Glutamatergic neuron (in vitro differentiated cells): Measurements from ENCODE around the gene ASB4. TPM values are rescaled to one million over a fixed set of nuclear protein-coding genes. Genes with fewer than 3 reads are reported as not detected.

Experiments
- DNase-seq: peaks from one replicate; pipeline ENCODE4 v3.0.0; 2022
- H3K27ac Mint-ChIP-seq: one replicate; pipeline ENCODE4 v1.8.0; 2020; ENCODE audit warnings: mild to moderate bottlenecking, mixed read lengths, inconsistent platforms; ENCODE audit not compliant: unreplicated experiment
- H3K27me3 Mint-ChIP-seq: one replicate; pipeline ENCODE4 v1.8.0; 2020; ENCODE audit warnings: mild to moderate bottlenecking, moderate library complexity, mixed read lengths, inconsistent platforms; ENCODE audit not compliant: unreplicated experiment
- H3K36me3 Mint-ChIP-seq: one replicate; pipeline ENCODE4 v1.8.0; 2020; ENCODE audit warnings: mild to moderate bottlenecking, mixed read lengths, inconsistent platforms; ENCODE audit not compliant: unreplicated experiment
- H3K4me1 Mint-ChIP-seq: one replicate; pipeline ENCODE4 v1.8.0; 2020; ENCODE audit warnings: mild to moderate bottlenecking, low read depth, mixed read lengths, inconsistent platforms; ENCODE audit not compliant: unreplicated experiment
- H3K4me3 Mint-ChIP-seq: one replicate; pipeline ENCODE4 v1.8.0; 2020; ENCODE audit warnings: mild to moderate bottlenecking, mixed read lengths, inconsistent platforms; ENCODE audit not compliant: unreplicated experiment
- H3K9me3 Mint-ChIP-seq: one replicate; pipeline ENCODE4 v1.8.0; 2020; ENCODE audit warnings: mild to moderate bottlenecking, moderate library complexity, mixed read lengths, inconsistent platforms; ENCODE audit not compliant: unreplicated experiment
- total RNA-seq: library from RNA; stranded (reverse); fragmentation: NEBNext Ultra II Directional; extraction: Animal tissue kit (Norgen Biotek cat#: 25700); gene quantifications from one replicate; pipeline ENCODE4 v1.2.1, GENCODE V29; 2021; ENCODE audit not compliant: unreplicated experiment
- TF ChIP-seq, protein P1 (sequence below): fragments of 200-600 bp; sonication (generic); IDR thresholded peaks from one replicate; pipeline ENCODE4 v1.5.0; 2021; ENCODE audit not compliant: partially characterized antibody, unreplicated experiment

Gene ASB4
- total RNA-seq, 1 donor from 2014 or later, result not detected

DNA sequence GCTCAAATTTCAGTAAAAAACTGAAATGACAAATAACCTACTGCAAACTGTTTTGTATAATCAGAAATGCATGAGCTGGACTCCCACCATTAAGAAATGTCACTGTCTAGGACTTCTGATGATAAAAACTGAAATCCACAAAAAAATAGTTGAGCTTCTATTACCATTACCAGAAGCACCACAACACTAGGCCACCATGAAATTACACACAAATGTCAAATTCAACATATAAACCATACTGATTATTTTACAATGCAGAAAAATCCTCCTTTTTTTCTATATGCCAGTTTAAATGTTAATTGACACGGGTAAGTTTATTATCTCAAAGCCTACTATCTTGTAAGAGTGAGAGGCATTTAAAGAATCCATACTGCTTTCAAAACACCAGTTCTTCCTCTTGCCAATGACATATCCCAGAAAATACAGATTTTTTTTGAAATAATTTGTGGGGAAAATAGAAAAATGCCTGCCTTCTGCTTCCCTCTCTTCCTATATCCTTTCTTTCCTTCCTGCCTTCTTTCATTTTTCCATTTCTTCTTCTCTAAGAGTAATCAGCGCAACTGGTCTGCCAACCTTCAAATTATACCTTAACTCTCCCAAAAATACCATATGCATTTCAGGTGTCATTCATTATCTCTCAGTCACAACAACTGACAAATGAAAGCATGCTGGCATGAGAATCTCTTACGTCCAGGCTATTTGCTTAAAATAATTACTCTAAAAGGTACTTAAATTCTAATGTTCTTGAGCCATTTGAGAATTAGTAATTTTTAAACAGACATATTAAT, 98.3 kb downstream of the ASB4 start:
- Mint-ChIP-seq H3K9me3 (no peaks in the 10 kb centered on the region), H3K27ac (no peak overlapping the region), H3K4me1 (peaks cover 11% of the 10 kb centered on the region), H3K36me3 (no peaks in the 10 kb centered on the region), H3K4me3 (no peak overlapping the region), H3K27me3 (peaks cover 2% of the 10 kb centered on the region)
- DNase-seq, result no peak
- TF ChIP-seq, protein P1, sequence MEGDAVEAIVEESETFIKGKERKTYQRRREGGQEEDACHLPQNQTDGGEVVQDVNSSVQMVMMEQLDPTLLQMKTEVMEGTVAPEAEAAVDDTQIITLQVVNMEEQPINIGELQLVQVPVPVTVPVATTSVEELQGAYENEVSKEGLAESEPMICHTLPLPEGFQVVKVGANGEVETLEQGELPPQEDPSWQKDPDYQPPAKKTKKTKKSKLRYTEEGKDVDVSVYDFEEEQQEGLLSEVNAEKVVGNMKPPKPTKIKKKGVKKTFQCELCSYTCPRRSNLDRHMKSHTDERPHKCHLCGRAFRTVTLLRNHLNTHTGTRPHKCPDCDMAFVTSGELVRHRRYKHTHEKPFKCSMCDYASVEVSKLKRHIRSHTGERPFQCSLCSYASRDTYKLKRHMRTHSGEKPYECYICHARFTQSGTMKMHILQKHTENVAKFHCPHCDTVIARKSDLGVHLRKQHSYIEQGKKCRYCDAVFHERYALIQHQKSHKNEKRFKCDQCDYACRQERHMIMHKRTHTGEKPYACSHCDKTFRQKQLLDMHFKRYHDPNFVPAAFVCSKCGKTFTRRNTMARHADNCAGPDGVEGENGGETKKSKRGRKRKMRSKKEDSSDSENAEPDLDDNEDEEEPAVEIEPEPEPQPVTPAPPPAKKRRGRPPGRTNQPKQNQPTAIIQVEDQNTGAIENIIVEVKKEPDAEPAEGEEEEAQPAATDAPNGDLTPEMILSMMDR, result no peak

DNA sequence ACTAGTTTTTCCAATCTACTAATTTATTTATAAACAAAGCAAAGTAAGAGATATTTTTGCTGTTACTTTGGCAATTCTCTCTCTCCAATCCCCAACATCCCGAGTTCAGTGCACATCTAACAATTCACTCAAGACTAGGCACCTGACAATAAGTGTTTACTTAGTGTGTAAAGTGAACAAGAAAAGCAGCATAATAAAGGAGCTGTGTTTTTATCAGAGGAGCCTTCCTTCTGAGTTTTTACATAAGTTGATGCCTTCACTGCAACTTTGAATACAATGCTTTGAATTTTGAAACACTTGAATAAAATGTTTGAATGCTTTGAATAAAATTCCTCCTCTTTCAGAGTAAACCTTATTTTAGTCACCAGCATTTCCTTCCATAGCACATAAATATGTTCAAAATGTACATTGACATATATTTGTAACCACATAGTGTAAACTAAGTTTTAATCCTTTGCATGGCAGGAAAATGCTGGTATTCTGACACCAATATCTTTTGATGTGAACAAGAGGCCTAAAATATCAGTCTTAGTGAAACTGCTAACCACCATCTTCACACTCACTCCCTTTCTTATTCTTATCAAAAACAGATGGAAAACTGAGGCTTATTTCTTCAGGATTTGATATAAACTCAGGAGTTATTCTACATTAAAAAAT, 99.2 kb downstream of the ASB4 start:
- no peak overlapping the region for H3K4me3 Mint-ChIP-seq
- H3K4me1 Mint-ChIP-seq, result peaks cover 11% of the 10 kb centered on the region
- DNase-seq, result no peak
- H3K27ac Mint-ChIP-seq, result no peak overlapping the region
- H3K9me3 Mint-ChIP-seq, result no peaks in the 10 kb centered on the region
- TF ChIP-seq, protein P1, result no peak
- H3K27me3 Mint-ChIP-seq, result peaks cover 2% of the 10 kb centered on the region
- no peaks in the 10 kb centered on the region for H3K36me3 Mint-ChIP-seq

DNA sequence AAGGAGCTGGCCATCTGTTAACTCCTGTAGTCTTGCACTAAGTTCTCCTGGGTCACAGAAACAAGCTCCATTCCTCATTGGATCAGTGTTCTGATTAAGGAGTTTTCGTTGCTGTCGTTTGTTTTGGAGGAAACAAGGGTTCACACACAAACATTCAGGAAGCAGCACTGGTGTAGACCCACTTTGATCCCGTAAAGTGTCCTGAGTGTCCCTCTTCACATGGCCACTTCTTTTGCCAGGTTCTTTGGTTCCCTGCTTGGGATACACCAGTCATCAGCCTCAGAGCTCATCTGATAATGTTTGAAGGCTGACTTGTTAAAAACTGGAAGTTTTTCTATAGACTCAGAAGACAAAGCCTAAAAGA, 99.7 kb downstream of the ASB4 start:
- no peak for DNase-seq
- H3K27ac Mint-ChIP-seq, result no peak overlapping the region
- TF ChIP-seq, protein P1, result no peak
- no peak overlapping the region for H3K4me3 Mint-ChIP-seq
- H3K9me3 Mint-ChIP-seq, result no peaks in the 10 kb centered on the region
- H3K27me3 Mint-ChIP-seq, result peaks cover 2% of the 10 kb centered on the region
- no peaks in the 10 kb centered on the region for H3K36me3 Mint-ChIP-seq
- peaks cover 11% of the 10 kb centered on the region for H3K4me1 Mint-ChIP-seq

DNA sequence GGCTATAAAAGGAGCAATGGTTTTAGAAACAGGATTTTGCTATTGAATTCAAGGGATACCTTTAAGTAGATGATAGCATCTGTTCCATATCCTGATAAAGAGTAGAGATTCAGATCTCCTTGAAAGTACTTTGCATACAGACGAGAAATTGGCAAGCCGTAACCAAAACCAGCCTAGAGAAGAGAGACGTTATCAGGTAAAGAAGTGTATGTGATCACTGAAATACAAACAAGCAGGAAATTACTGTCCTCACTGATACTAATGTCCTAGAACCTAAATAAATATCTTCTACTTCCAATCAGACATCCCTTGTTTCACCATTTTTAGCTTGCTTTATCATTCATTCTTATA, 101.2 kb downstream of the ASB4 start:
- H3K27me3 Mint-ChIP-seq, result peaks cover 2% of the 10 kb centered on the region
- H3K27ac Mint-ChIP-seq, result no peak overlapping the region
- peaks cover 11% of the 10 kb centered on the region for H3K4me1 Mint-ChIP-seq
- H3K9me3 Mint-ChIP-seq, result no peaks in the 10 kb centered on the region
- no peak overlapping the region for H3K4me3 Mint-ChIP-seq
- TF ChIP-seq, protein P1, result no peak
- no peak for DNase-seq
- no peaks in the 10 kb centered on the region for H3K36me3 Mint-ChIP-seq

DNA sequence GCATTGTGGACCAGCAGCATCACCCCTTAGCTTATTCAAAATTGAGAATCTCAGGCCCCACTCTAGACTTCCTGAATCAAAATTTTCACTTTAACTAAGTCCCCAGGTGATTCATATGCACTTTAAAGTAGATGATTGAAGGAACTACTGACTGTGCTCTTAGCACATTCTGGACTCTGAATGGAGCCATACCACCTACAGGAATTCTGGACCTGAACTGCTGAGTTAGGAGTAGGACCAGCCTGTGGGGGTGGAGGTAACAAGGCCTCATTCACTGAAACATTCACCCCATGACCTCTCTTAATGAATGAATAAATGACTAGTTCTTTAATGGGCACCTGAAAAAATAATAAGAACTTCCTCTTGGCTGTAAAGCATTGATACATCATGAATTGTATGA, 103.3 kb downstream of the ASB4 start:
- no peaks in the 10 kb centered on the region for H3K9me3 Mint-ChIP-seq
- no peak overlapping the region for H3K4me3 Mint-ChIP-seq
- H3K27me3 Mint-ChIP-seq, result peaks cover 2% of the 10 kb centered on the region
- peaks cover 11% of the 10 kb centered on the region for H3K4me1 Mint-ChIP-seq
- TF ChIP-seq, protein P1, result no peak
- no peak for DNase-seq
- no peak overlapping the region for H3K27ac Mint-ChIP-seq
- H3K36me3 Mint-ChIP-seq, result no peaks in the 10 kb centered on the region
